ENCODE measurements around the gene TRIAP1.

- TF ChIP-seq CTCF (conservative IDR thresholded peaks at IDR 0.05; ENCODE audit: low read length), result no peak
- no peak for TF ChIP-seq EZH2phosphoT487 (IDR thresholded peaks at IDR 0.05; ENCODE audit: borderline replicate concordance)
Measured at GRCh38 chr12:120399531-120399930, 46.7 kb downstream of the TRIAP1 start.
